Osteocyte (in vitro differentiated cells): ENCODE results near the gene TMEM161A. TPM values are rescaled to one million over a fixed set of nuclear protein-coding genes. Genes with fewer than 3 reads are reported as not detected.
A peak's percentile ranks its signal among the peaks of the same experiment; 100 is the strongest.

Experiments
- DNase-seq: peaks from one replicate; pipeline ENCODE4 v3.0.0; 2021; ENCODE audit warnings: mixed read lengths; ENCODE audit not compliant: unreplicated experiment; ENCODE audit errors: extremely low spot score
- H3K27ac Mint-ChIP-seq: one replicate; pipeline ENCODE4 v1.8.0; 2021; ENCODE audit warnings: mild to moderate bottlenecking, mixed read lengths; ENCODE audit not compliant: unreplicated experiment
- H3K27me3 Mint-ChIP-seq: one replicate; pipeline ENCODE4 v1.8.0; 2021; ENCODE audit warnings: mixed read lengths; ENCODE audit not compliant: unreplicated experiment
- H3K36me3 Mint-ChIP-seq: one replicate; pipeline ENCODE4 v1.8.0; 2021; ENCODE audit warnings: mixed read lengths; ENCODE audit not compliant: unreplicated experiment
- H3K4me1 Mint-ChIP-seq: one replicate; pipeline ENCODE4 v1.8.0; 2021; ENCODE audit warnings: mixed read lengths; ENCODE audit not compliant: unreplicated experiment
- H3K4me3 Mint-ChIP-seq: one replicate; pipeline ENCODE4 v1.8.0; 2021; ENCODE audit warnings: mild to moderate bottlenecking, moderate library complexity, mixed read lengths; ENCODE audit not compliant: unreplicated experiment
- H3K9me3 Mint-ChIP-seq: one replicate; pipeline ENCODE4 v1.8.0; 2021; ENCODE audit warnings: mixed read lengths; ENCODE audit not compliant: unreplicated experiment
- total RNA-seq: library from RNA; stranded (reverse); gene quantifications from 2 replicates; pipeline ENCODE4 v1.2.1, GENCODE V29; 2021
- TF ChIP-seq, protein P1 (sequence below): fragments of 200-600 bp; sonication (generic); IDR thresholded peaks from 2 replicates; pipeline ENCODE4 v1.5.0; 2021; ENCODE audit warnings: antibody characterized with exemption, mild to moderate bottlenecking, moderate library complexity

The TMEM161A gene
- total RNA-seq, 1 donor from 2014 or later = 34.3 TPM

GRCh38 chr19:19120308-19121231 lies 17.7 kb downstream of the TMEM161A start:
- TF ChIP-seq, protein P1, sequence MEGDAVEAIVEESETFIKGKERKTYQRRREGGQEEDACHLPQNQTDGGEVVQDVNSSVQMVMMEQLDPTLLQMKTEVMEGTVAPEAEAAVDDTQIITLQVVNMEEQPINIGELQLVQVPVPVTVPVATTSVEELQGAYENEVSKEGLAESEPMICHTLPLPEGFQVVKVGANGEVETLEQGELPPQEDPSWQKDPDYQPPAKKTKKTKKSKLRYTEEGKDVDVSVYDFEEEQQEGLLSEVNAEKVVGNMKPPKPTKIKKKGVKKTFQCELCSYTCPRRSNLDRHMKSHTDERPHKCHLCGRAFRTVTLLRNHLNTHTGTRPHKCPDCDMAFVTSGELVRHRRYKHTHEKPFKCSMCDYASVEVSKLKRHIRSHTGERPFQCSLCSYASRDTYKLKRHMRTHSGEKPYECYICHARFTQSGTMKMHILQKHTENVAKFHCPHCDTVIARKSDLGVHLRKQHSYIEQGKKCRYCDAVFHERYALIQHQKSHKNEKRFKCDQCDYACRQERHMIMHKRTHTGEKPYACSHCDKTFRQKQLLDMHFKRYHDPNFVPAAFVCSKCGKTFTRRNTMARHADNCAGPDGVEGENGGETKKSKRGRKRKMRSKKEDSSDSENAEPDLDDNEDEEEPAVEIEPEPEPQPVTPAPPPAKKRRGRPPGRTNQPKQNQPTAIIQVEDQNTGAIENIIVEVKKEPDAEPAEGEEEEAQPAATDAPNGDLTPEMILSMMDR = no peak
- Mint-ChIP-seq H3K9me3 (peaks cover 12% of the 10 kb centered on the region), H3K4me3 (no peak overlapping the region), H3K36me3 (peaks cover 33% of the 10 kb centered on the region), H3K4me1 (no peaks in the 10 kb centered on the region), H3K27me3 (no peaks in the 10 kb centered on the region), H3K27ac (no peak overlapping the region)
- DNase-seq = no peak

- no peaks in the 10 kb centered on the region for H3K27me3 Mint-ChIP-seq
- no peak for DNase-seq
- no peaks in the 10 kb centered on the region for H3K4me1 Mint-ChIP-seq
- no peak overlapping the region for H3K27ac Mint-ChIP-seq
- H3K4me3 Mint-ChIP-seq = no peak overlapping the region
- H3K36me3 Mint-ChIP-seq = peaks cover 30% of the 10 kb centered on the region
- peaks cover 12% of the 10 kb centered on the region for H3K9me3 Mint-ChIP-seq
- TF ChIP-seq, protein P1 = no peak
Observed at GRCh38 chr19:19119325-19120237, 18.7 kb downstream of the TMEM161A start.

GRCh38 chr19:19115954-19116353 lies 22.3 kb downstream of the TMEM161A start:
- Mint-ChIP-seq H3K27me3 (no peaks in the 10 kb centered on the region), H3K27ac (no peak overlapping the region), H3K4me1 (peaks cover 1% of the 10 kb centered on the region), H3K9me3 (no peaks in the 10 kb centered on the region), H3K36me3 (peaks cover 8% of the 10 kb centered on the region), H3K4me3 (no peak overlapping the region)
- no peak for DNase-seq
- TF ChIP-seq, protein P1 = peak; percentile 45

GRCh38 chr19:19113040-19113626 lies 25.1 kb downstream of the TMEM161A start:
- TF ChIP-seq, protein P1 = no peak
- no peak for DNase-seq
- H3K27ac Mint-ChIP-seq = no peak overlapping the region
- H3K4me3 Mint-ChIP-seq = no peak overlapping the region
- H3K27me3 Mint-ChIP-seq = no peaks in the 10 kb centered on the region
- peaks cover 7% of the 10 kb centered on the region for H3K4me1 Mint-ChIP-seq
- no peaks in the 10 kb centered on the region for H3K9me3 Mint-ChIP-seq
- no peaks in the 10 kb centered on the region for H3K36me3 Mint-ChIP-seq
